ENCODE data around the gene CCDC112.

Gene CCDC112, protein sequence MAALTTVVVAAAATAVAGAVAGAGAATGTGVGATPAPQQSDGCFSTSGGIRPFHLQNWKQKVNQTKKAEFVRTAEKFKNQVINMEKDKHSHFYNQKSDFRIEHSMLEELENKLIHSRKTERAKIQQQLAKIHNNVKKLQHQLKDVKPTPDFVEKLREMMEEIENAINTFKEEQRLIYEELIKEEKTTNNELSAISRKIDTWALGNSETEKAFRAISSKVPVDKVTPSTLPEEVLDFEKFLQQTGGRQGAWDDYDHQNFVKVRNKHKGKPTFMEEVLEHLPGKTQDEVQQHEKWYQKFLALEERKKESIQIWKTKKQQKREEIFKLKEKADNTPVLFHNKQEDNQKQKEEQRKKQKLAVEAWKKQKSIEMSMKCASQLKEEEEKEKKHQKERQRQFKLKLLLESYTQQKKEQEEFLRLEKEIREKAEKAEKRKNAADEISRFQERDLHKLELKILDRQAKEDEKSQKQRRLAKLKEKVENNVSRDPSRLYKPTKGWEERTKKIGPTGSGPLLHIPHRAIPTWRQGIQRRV

DNA sequence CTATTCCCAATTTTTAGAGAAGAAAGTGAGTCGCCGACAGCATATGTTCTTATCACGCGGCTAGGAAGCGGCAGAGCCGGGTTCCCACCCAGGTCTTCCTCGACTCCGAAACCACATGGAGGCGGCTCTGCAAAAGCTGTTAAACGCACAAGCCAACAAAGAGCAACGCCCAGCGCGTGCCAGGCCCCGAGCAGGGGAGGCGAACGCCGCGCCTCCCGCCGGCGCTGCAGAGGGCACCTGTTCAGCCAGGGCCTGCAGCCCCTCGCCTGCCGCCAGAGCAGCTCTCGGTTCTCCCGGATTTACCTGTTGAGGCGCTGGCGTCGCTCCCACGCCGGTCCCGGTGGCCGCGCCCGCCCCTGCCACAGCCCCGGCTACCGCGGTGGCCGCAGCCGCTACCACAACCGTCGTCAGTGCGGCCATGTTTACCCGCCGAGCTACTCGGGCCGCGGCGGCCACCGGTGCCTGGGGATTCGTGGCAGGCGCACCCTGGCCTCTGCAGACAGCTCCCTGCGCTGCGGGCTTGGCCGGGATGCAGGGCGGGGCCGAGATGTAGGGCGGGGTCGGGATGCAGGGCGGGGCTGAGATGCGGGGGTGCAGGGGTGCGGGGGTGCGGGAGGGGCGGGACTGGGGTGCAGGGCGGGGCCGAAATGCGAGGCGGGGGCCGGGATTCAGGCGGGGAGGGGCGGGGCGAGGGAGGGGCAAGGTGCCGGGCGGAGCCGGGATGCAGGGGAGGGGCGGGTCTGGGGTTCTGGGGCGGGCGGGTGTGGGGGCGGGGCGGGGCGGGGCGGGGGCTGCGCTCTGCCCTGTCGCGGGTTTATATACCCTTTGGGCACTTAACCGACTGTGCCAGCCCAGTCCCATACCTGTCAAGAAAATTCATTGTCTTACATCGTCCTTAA lies at the start of gene CCDC112:
TSS of gene CCDC112 (minus strand) at position 531 of the 899 bp plus-strand sequence. CDS start at position 420, 111 bp downstream.
- Histone ChIP-seq H3K9me3 (peaks cover 16% of the 10 kb centered on the region), H3K4me1 (peaks cover 12% of the 10 kb centered on the region), H4K20me1 (no peaks in the 10 kb centered on the region), H3K4me2 (peak within 1 kb of the TSS; percentile 95), H3K27ac (peak within 1 kb of the TSS; percentile 80), H3K36me3 (0 out of 2 replicates have a peak, but pooled peaks cover 8% of the 10 kb centered on the region), H3K27me3 (no peaks in the 10 kb centered on the region), H3K4me3 (peak within 1 kb of the TSS; percentile 85), H3K9ac (peak within 1 kb of the TSS; percentile 81)
- no peak for TF ChIP-seq Cebpa-rat (IDR thresholded peaks at IDR 0.05)

DNA sequence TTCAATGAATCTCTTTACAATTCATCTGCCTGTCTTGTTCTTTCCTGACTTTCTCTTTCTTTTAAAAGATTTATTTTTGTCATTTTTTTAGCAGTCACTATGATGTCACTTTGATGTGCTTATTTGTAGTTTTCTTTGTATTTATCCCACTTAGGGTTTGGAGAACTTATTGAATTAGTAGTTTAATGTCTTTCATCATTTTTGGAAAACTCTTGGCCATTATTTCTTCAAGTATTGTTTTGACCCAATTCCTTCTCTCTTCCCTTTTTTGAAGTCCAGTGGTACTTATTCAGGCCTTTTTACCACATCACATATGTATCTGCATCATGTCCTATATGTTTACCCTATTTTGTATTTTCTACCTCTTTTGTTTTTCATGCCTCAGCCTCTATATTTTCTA lies 48.9 kb upstream of the CCDC112 start:
- H3K36me3 ChIP-seq: no peaks in the 10 kb centered on the region
- no peak overlapping the region for H3K4me3 ChIP-seq
- H3K27ac ChIP-seq: no peak overlapping the region
- no peak overlapping the region for H3K9ac ChIP-seq
- TF ChIP-seq Cebpa-rat (IDR thresholded peaks at IDR 0.05): no peak
- no peaks in the 10 kb centered on the region for H3K9me3 ChIP-seq
- H3K4me1 ChIP-seq: 0 out of 2 replicates have a peak, but pooled peaks cover 4% of the 10 kb centered on the region
- H3K4me2 ChIP-seq: no peak overlapping the region
- no peaks in the 10 kb centered on the region for H3K27me3 ChIP-seq
- no peaks in the 10 kb centered on the region for H4K20me1 ChIP-seq

DNA sequence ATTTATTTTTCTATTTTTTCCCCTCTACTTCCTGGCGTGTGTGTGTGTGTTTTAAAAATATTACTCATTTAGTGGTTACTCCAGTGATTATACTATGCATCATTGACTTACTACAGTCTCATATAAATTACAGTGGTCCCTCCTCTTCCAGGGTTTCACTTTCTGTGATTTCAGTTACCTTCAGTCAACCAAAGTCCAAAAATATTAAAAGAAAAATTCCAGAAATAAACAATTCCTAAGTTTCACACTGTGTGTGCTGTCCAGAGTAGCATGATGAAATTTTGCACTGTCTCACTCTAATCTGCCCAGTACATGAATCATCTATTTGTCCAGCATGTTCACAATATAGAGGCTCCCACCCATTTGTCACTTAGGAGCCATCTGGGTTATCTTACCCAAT lies 47.4 kb upstream of the CCDC112 start:
- H3K9ac ChIP-seq: no peak overlapping the region

DNA sequence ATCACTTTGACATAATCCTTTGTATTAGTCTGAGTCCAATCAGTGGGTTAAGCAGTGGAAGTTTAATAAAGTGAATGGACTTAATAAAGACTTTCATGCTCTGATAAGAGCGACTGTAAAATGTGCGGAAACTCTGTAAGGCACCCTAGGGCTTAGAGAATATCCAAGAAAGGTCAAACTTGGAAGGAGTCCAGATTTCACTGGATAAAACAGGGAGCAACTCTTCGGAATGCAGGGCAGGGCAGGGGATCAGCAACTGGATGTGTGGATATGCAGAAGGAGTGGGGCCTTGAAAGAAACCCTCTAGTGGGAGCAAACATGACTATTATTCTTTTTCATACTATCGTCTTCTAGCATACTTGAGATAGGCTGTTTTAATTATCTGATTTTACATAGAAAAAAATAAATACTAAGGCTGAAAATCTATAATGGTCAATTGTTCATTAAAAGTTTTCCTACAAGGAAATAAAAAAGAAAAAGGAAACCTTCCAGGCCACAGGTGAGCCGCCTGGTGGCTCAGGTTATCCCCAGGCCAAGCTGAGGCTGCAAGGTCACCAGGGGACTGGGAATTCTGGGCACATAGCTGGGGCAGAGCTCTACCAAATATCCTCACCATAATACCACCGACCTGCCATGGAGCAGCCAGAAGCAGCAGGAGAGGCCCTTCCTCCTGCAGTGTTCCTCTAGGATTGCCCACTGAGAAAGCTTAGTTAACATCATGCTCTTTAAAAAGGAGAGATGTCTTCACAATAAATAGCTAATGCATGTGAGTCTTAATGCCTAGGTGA lies 46.3 kb upstream of the CCDC112 start:
- no peaks in the 10 kb centered on the region for H3K9me3 ChIP-seq
- TF ChIP-seq Cebpa-rat (IDR thresholded peaks at IDR 0.05): no peak
- H3K27me3 ChIP-seq: no peaks in the 10 kb centered on the region
- no peaks in the 10 kb centered on the region for H3K36me3 ChIP-seq
- H3K4me1 ChIP-seq: 0 out of 2 replicates have a peak, but pooled peaks cover 4% of the 10 kb centered on the region
- H3K4me2 ChIP-seq: no peak overlapping the region
- no peak overlapping the region for H3K27ac ChIP-seq
- no peak overlapping the region for H3K4me3 ChIP-seq
- H4K20me1 ChIP-seq: no peaks in the 10 kb centered on the region
- H3K9ac ChIP-seq: no peak overlapping the region

More for the DNA sequence above, 47.4 kb upstream of the CCDC112 start:
- no peak overlapping the region for H3K27ac ChIP-seq
- H3K9me3 ChIP-seq: no peaks in the 10 kb centered on the region
- no peak for TF ChIP-seq Cebpa-rat (IDR thresholded peaks at IDR 0.05)
- H3K27me3 ChIP-seq: no peaks in the 10 kb centered on the region
- no peak overlapping the region for H3K4me2 ChIP-seq
- H3K4me3 ChIP-seq: no peak overlapping the region
- H3K4me1 ChIP-seq: 0 out of 2 replicates have a peak, but pooled peaks cover 4% of the 10 kb centered on the region
- H3K36me3 ChIP-seq: no peaks in the 10 kb centered on the region
- H4K20me1 ChIP-seq: no peaks in the 10 kb centered on the region

DNA sequence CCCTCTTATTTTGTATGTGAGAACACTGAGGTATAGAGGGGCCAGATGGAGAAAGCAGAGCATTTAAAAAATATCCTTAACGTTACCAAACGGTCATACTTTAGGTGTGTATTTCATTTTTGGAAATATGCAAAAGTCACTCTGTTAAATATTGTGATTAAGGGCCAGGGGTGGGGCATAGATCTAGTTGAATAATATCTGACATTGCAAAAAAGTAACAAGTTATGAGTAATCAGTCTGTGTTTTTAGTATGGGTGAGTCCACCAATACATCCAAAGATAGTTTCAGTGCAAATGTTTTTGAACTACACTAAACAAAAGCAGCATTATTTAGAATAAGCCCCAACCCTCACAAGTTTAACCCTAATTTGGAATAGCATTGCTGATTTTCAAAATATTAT lies 45.3 kb upstream of the CCDC112 start:
- Histone ChIP-seq H3K27me3 (no peaks in the 10 kb centered on the region), H4K20me1 (no peaks in the 10 kb centered on the region), H3K4me1 (0 out of 2 replicates have a peak, but pooled peaks cover 4% of the 10 kb centered on the region), H3K27ac (no peak overlapping the region), H3K9me3 (no peaks in the 10 kb centered on the region), H3K36me3 (no peaks in the 10 kb centered on the region), H3K4me3 (no peak overlapping the region), H3K4me2 (no peak overlapping the region), H3K9ac (no peak overlapping the region)
- no peak for TF ChIP-seq Cebpa-rat (IDR thresholded peaks at IDR 0.05)

DNA sequence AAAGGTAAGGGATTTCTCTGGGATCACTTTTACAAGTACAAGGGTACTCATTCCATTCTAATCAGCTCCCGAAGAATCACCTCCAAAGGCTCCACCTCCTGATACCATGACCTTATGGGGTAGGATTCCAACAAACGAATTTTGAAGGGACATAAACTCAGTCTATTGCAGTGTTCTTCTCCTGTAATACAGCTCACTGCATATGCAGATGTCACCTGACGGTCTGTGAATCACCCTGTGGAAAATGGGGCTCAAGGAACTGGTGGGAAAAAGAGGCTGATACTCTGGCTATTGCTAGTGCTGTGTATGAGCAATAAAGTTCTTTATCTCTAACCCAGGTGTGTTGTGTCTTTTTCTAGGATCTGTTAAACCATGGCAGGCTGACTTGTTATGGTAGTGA lies 42.4 kb upstream of the CCDC112 start:
- H3K4me1 ChIP-seq: 0 out of 2 replicates have a peak, but pooled peaks cover 3% of the 10 kb centered on the region
- no peak overlapping the region for H3K9ac ChIP-seq
- H3K36me3 ChIP-seq: no peaks in the 10 kb centered on the region
- H3K4me2 ChIP-seq: no peak overlapping the region
- no peak overlapping the region for H3K4me3 ChIP-seq
- TF ChIP-seq Cebpa-rat (IDR thresholded peaks at IDR 0.05): no peak
- no peaks in the 10 kb centered on the region for H3K9me3 ChIP-seq
- H4K20me1 ChIP-seq: no peaks in the 10 kb centered on the region
- H3K27me3 ChIP-seq: no peaks in the 10 kb centered on the region
- H3K27ac ChIP-seq: no peak overlapping the region

DNA sequence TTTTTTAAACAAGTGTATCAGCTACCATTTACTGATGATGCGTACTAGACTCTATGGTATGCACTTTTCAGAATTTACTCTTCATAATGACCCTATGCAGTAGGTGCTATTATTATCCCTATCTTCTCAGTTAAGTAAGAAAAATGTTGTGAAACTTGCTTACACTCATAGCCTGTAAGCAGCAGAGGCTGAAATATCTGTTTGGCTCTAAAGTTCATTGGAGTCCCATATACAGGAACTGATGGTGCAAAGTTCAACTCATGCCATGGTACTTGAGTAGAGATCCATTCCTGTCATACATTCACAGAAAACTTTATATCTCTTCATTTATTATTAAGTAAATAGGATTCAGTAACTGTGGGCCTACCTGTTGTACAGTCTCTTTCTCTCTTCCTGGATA lies 41.4 kb upstream of the CCDC112 start:
- H3K4me3 ChIP-seq: no peak overlapping the region
- H3K9me3 ChIP-seq: no peaks in the 10 kb centered on the region
- no peaks in the 10 kb centered on the region for H3K36me3 ChIP-seq
- H3K9ac ChIP-seq: no peak overlapping the region
- no peaks in the 10 kb centered on the region for H4K20me1 ChIP-seq
- H3K4me2 ChIP-seq: no peak overlapping the region
- no peaks in the 10 kb centered on the region for H3K27me3 ChIP-seq
- H3K27ac ChIP-seq: no peak overlapping the region
- TF ChIP-seq Cebpa-rat (IDR thresholded peaks at IDR 0.05): no peak
- no peaks in the 10 kb centered on the region for H3K4me1 ChIP-seq

DNA sequence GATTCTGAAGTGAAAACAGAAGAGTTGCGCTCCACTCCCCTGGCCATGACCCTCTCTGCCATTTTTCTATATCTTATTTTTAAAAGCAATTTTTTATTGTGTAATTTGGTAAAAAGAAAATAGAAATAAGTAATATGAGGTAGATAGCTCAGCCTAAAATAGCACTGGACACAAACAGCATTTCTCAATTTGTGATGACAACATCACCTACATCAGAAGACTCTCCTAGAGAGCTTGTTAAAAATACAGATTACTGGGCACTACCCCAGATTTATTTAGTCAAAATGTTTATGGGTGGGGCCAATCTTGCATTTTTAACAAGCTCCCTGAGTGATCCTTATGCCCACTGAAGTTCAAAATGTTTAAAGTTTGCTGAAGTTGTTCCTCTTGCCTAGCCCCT lies 40.5 kb upstream of the CCDC112 start:
- Histone ChIP-seq H3K4me3 (no peak overlapping the region), H3K4me2 (no peak overlapping the region), H3K36me3 (no peaks in the 10 kb centered on the region), H4K20me1 (no peaks in the 10 kb centered on the region), H3K4me1 (no peaks in the 10 kb centered on the region), H3K27ac (no peak overlapping the region), H3K9ac (no peak overlapping the region), H3K9me3 (no peaks in the 10 kb centered on the region), H3K27me3 (no peaks in the 10 kb centered on the region)
- TF ChIP-seq Cebpa-rat (IDR thresholded peaks at IDR 0.05): no peak

DNA sequence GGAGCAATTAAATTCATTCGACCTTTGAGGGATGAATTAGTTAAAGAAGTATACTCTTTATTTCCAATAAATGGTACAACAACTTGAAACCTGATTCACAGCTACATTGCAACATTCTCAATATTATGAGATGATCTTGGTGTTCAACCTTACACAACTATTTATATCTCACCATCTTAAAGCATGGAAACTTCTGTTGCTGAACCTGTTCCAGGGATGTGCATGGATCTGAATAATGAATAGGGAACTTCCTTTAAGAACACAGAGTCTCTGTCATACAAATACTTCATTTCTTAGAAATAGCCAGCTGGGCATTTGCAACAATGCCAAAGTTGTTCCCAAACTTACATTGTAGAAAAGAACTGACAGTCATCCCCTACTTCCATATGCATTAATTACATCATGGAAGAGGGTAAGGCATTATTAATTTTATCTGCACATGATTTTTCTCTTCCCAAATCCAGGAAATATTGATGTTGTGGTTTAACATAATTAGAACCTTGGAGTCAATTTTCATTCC lies 39.8 kb upstream of the CCDC112 start:
- Histone ChIP-seq H4K20me1 (no peaks in the 10 kb centered on the region), H3K4me2 (no peak overlapping the region), H3K36me3 (no peaks in the 10 kb centered on the region), H3K9ac (no peak overlapping the region), H3K9me3 (no peaks in the 10 kb centered on the region), H3K4me3 (no peak overlapping the region), H3K4me1 (no peaks in the 10 kb centered on the region), H3K27ac (no peak overlapping the region), H3K27me3 (no peaks in the 10 kb centered on the region)
- no peak for TF ChIP-seq Cebpa-rat (IDR thresholded peaks at IDR 0.05)

Measured in BLaER1 (cell line).